NCI-H2227 (cell line): ENCODE measurements around the gene NEURL1B.

Experiments used
- DNase-seq: peaks from one replicate; lab custom pipeline; 2025; ENCODE audit not compliant: unreplicated experiment; lab: John Stamatoyannopoulos, UW

NEURL1B gene

DNA sequence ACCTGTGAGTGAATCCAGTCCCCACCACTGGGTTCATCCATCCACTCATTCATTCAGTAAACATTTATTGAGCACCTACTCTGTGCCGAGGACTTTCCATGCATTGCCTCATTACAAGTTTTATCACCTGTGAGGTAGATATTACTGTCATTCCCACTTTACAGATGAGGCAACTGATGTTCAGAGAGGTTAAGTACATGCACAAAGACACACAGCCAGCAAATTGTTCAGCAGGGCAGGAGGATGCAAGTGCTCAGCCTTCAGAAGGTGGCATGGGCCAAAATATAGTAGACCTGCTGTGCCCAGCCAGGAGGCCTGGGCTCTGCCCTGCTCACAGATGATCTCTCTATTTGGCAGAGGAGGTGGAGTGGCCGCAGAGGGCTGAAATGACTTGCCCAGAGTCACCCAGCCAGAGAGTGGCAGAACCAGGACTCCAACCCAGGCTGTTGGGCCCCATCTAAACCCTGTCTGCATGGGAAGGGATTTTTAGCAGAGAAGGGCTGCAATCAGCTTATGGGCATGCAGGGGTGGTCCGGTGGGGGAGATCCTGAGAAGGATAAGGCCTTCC, 7.6 kb upstream of the NEURL1B start:
- DNase-seq = no peak

DNA sequence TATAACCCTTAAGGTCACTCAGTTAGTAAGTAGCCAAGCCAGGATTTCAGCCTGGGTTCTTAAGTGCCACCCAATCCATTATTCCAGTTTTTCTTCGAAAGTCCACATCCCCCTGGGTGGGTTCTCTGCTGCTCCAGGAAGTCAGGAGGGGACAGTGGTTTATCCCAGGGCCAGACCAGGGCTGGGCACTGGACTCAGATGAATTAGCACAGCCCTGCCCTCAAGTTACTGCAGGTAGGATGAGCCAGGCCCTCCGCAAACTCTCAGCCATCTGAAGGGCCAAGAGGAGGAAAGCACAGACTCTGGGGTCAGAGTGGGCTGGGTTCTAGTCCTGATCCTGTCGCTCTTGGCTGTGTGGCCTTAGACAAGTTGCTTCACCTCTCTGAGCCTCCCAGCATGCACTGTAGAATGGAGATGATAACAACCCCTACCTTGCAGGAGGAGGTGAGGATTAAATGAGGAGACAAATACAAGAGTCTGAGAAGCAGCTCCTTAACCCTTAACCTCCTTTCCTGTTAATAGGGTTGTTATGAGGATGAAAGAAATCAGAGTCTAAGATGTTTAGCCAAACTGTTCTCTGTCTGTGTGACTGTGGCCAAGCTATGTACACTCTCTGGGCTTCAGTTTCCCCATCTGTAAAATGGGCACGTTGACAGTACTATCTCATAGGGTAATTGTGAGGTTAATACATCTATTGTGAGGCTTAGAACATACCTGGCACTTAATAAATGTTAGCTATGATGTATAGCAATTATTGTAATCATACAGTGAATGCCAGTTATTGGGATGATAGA, 6.8 kb upstream of the NEURL1B start:
- DNase-seq = no peak

DNA sequence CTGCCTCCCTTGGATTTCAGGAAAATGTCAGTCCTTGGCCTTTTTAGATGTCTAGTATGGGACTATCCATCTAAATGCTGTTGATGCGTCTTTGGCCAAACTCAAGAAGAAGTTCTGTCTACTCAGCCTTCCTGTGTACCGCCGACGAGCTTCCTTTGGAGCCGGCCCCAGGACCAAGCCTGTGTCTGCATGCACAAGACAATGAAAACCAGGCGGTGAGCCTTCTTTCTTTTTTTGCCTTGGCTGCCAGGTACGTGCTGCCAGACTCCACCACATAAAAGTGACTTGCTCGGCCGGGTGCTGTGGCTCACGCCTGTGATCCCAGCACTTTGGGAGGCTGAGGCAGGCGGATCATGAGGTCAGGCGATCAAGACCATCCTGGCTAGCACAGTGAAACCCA, 6.0 kb upstream of the NEURL1B start:
- no peak for DNase-seq

DNA sequence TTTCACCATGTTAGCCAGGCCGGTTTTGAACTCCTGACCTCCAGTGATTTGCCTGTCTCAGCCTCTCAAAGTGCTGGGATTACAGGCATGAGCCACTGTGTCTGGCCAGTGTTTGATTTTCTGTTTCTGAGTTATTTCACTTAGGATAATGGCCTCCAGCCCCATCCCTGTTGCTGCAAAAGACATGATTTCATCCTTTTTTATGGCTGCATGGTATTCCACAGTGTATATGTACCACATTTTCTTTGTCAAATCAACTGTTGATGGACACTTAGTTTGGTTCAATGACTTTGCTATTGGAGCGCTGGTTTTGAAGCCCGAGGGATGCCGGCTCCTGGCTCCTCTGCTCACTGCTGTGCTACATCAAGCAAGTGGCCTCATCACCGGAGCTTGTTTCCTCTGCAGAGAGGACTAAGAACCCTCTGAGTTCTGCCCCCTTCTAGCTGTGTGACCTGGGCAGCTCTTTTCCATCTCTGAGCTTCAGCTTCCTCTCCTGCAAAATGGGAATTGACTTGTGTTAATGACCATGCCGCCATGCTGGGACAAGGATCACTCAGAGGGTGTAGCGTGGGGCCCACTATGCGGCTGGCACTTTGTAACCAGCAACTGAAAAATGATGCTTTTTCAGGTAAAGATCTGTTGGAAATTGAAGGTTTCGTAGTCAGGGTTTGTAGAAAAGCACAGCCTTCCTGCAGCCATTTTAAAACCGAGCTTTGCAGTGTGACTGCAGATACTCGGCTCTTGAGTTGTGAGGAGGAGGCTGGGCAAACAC, 4.6 kb upstream of the NEURL1B start:
- no peak for DNase-seq

DNA sequence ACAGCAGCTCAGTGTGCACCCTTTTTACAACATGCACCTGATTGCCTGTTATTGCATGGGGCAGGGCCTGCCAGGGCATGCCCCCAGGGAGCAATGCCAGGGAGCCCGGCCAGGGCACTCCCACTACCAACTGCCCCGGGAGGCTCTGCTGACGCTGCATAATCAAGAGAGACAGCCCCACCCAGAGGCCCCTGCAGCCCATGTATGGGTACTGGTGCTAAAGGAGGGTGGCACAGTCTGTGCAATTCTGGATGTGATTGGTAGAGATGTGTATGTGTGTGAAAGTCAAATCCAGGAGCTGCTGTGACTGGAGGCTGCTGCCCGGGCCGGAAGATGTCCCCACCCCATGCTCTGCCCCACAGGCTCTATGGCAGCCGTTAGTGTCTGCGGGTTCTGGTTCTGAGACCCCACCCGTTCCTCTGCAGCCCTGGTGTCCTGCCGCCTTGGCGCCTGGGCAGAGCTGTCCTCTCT, 3.9 kb upstream of the NEURL1B start:
- no peak for DNase-seq

DNA sequence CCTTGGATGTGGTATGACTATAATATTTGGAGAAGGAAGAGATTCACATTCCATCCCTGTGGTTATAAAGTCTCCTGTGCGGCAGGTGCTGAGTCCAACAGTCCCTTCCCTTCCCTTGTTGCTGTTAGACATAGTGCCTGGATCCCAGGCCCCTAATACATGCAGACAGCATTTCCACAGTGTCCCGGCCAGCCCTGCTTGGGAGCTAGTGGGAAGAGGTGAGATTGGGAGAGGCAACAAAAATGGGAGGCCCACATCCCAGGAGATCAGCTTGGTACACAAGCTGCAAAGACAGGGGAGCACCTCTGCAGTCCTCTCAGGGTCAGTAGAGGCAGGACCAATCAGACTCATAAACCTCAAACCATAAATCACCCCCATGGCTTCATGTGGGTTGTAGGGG, 3.3 kb upstream of the NEURL1B start:
- DNase-seq = no peak

DNA sequence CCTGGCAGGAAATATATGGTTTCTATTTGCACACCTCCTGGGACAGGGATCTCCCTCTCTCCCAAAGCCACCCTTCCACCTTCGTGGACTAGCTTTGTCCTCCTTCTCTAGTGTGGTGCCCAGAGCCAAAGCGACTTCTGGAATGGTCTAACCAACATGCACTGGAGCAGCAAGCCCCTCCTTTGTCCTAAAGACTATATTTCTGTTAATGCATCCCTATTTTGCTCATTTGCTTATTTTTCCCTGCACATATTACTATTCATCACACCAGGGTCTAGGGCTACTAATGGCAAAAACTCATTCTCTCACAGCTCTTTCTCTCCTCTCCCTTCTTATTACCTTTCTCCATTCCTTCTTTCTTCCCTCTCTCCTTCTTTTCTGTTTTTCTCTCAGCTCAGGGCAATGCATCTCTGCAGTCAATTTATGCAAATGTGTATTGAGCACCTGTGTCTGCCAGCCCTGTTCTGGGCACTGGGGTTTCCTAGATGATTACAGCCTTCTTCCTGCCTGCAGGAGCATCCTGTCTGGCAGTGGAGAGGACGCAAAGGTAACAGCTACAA, 2.8 kb upstream of the NEURL1B start:
- no peak for DNase-seq

DNA sequence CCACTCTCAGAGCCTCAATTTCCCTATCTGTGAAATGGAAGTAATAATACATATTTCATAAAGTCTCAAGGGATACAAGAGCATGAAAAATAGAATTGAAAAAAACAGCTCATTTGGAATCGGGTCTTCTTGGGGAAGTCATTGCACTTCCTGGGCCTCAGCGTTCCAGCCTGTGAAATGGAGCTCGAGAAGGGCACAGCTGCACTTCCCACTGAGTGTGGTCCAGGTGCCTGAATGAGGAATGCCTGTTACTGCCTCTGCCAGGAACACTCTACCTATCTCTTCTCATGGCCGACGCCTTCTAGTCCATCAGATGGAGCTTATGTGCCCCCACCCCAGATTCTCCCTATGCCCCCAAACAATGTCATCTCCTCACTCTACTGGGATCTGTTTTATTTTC, 924 bp upstream of the NEURL1B start:
- DNase-seq = no peak

DNA sequence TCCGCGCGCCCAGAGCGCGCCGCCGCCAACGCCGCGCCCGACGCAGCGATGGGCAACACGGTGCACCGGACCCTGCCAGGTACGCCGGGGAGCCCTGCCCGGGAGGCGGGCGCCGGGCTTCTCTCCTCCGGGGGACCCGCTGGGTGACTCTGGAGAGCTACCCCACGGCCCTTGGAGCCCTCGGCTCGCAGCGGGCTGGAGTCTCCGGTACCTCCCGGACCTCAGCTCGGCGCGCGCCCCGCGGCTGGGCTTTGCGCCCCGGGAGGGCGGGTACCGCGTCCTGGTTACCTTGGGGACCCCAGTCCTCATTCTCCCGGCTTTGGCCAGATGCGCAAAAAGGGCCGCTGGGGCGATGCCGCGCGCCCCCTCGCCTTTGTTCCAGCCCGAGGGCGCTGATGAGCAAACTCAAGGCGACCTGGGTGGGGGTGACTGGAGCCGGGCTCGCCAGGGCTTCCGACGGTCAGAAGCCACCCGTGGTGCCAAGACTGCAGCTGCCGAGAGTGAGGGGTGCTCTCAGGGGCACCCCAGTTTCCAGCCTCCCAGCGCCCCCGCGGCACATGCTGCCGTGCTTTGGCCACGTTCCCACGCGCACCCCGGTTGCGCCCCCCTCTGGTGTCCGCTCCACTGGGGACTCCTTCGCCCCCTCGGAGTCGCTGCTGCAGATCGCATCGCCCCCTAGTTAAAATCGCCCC, 442 bp downstream of the NEURL1B start:
- no peak for DNase-seq

DNA sequence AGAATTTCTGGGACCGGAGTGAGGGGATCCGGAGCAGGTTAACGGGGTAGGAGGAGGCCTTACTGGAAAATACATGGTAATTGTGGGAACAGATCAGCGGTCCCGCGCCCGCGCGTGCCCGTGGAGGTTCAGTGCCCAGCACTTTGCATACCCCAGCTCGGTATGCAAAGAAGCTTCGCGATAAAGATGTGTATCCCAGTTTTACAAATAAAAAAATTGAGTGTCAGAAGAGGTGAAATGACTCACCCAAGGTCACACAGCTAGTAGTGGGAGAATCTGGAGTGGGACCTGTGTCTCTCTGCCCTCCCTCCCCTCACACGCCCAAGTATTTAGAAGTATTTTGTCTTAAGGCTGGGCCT, 967 bp downstream of the NEURL1B start:
- no peak for DNase-seq

DNA sequence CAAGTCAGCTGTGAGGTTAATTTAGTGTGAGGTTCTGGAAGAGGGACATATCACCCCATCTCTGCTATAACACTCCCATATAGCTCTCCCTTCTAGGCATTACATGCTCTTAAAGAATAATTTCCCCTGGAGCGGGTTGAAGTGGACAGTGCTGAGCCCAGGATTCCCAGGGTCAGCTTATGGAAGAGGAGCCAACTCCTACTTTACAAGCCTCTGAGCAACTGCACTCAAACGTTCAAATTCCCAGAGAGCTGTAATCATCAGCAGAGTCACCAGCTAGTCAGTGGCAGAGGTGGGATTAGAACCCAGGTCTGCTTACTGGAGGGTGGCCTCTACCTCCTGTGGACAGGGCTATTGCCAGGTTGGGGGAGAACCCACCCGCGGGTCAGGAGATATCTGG, 1.4 kb downstream of the NEURL1B start:
- DNase-seq = no peak

DNA sequence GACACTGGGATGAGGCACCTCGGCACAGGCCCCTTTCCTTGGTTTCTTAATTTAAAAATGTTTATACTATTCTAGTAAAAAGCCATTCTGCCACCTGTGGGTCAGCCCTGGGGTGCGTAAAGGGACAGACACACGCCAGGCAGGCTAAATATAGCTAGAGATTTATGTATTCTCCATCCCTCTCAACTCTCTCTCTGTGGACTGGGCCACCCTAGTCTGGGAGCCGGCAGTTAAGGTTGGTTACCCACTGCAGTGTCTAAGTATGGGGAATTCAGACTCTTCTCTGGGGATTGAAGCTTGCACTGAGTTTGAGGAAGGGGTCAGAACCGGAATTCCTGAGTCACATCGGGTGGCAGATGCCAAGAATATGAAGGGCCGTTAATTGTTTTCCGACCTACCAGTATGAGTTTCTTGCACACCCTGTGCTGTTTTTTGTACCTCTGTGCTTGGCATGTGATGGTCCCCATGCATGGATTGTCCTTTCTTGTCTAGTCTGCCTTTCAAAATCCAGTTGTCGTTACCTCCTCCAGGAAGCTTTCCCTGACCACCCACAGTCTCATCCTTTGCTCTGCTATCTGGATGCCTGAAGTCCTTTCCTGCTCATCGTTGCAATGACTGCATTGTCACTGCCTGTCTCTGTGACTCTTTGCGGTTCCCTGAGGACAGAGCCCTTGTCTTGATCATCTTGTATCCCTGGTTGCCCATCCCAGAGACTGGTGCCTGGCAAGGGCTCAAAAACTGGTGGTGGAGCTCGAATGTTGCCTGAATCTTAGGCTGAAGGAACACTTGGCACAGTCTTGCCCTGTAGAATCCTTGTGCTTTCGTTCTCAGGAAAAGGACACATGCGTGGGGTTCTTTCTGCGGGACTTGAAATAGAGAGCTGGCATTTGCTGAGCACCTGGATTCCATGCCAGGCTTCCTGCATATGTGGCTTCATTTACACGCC, 2.1 kb downstream of the NEURL1B start:
- DNase-seq = no peak

DNA sequence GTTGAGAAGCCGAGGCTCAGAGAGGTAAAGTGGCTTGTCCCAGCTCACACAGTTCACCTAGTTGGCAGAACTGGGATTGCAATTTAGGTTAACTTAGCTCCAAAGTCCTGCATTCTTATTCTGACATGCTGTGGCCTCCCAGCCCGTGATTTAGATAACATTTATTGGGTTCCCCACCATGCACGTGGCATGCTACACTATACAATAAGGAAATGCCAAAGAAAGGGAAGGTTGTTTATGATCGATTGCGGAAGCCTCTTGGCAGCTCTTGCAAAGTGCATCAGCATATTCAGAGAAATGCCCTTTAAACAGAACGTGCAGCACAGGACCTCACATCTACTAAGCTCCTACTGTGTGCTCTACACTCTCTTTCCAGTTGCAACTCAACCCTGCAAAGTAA, 3.2 kb downstream of the NEURL1B start:
- no peak for DNase-seq

DNA sequence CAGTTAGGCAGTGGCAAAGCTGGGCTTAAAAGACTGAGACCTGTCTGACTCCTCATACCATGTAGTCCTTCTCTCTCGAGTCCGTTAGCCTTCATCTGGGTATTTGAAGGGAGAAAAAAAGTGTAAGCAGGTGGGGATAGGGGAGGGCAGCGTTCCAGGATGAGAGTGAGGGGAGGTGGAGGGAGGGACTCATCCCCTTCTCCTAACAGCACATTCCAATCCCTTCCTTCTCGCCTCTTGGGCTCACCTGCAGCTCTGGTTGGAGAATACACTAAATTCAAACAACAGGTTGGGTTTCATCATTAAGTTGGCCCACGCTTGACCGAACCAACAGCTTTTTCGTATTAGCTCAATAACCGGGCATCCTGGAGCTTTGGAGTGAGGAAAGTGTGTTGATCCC, 3.6 kb downstream of the NEURL1B start:
- DNase-seq = no peak

DNA sequence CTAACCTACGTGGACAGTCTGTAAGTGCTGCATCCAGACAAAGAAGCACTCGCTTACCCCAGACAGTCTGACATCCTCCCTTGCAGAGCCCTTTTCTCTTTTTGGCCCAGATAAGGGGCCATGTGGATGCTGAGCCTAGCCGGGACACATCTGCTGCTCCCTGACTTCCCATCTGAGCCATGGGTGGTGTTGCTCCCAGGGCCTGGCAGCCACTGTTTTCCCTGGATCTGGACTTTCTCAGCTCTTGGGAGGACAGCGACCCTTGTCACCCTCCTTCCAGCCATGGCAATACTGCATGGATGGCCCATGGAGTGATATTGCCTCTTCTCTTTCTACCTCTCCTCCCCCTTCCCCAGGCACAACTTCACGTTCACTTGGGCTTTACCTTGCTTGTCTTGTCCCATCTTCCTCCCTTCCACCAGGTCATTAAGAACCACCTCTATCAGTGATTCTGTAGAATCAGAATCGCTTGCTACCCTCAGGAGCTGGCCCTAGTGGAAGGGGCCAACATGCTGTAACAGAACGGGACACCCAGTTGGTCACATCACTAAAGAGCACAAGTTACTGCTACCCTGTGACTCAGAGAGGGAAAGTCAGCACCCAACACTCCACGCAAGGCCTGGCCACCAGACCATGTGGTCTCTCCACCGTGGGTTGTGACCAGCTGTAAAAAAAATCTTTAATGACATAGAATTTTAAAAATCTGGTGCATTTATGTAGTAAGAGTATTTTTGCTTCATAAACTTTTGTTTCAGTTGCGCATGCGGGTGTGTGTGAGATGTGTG, 4.4 kb downstream of the NEURL1B start:
- no peak for DNase-seq

DNA sequence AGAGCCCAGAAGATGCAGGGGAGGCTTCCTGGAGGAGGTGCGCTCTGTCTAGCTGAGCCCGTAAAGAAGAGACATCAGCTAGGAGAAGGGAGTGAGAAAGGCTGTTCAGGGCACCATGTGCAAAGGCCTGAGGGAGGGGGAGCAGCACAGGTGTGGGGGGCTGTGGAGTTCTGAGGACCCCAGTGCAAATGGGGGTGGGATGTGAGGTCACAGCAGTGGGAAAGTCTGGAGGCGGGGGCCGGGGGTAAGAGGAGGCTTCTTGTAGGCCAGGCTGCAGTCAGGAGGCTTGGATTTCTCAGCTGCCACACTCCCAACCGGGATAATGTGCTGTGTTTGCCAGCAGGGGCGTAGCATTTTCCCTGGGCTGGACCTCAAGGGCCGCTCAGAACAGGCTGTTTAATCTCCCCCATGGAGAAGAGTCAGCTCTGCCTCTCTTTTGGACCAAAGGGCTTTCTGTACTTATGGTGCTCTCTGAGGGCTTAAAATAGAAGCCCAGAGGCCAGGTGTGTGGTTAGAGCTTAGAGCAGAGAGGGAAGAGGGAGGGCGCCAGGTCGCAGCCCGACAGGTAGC, 5.7 kb downstream of the NEURL1B start:
- DNase-seq = peak; percentile 28

DNA sequence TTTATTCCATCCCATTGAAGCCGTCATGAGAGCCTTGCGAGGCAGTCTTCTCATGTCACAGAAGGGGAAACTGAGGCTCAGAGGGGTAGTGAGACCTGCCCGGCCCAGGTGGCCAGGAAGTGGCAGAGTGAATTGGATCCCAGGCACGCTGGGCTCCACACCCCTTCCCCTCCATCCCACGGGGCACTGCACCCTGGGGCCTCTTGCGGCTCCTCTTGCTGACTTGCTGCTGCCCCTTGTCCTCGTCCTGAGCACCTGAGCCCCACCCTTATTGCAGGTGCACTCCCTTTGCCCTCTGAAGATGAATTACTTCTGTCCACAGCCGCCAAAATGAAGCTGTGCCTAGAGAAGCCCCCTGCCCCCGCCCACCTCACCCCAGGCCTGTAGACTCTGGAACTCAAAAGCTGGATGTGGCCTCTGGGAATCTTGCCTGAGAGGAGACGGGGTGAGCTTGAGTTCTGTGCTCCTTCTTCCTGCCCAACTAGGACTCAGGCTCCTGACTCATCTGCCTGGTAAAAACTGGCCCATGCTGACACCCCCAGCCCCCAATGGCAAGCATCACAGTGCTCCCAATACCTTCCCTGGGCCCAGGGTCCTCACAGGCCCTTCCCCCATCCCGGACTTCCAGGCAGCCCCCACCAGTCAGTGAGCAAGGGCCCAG, 6.4 kb downstream of the NEURL1B start:
- DNase-seq = no peak

DNA sequence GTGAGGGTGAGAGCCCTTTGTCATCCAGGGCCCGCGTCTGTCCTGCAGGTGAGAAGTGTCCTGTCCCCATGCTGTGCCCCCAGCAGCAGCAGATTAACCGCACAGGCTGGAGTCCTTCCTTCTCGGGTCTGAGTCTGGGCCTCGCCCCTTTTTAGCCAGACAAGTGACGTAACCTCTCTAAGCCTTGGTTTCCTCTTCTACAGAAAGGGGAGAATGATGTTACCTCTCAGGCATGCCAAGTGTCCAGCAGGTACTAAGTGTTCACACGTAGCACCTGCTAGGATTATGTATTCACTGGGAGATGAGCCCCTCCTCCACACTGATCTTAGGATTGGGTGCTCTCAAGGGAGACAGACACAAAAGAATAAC, 6.9 kb downstream of the NEURL1B start:
- no peak for DNase-seq

DNA sequence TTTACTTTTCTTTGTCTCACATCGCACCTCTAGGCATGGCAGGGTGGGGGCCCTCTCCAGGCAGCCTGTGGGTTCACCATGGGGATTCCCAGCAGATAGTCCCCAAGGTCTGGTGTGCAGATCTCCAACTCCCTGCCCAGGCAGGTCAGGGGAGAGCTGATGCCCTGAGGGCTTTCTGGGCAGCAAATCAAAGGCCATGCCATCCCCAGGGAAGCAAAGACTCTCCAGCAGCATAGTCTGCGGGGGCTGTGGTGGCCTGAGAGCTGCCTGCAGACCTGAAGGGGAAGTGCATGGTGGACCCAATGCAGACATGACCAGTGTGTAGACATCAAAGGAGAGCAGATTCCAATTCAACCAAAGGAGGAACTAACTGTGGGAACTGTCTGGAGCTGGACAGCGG, 7.7 kb downstream of the NEURL1B start:
- no peak for DNase-seq
